SW 1271 (cell line): ENCODE measurements around the gene CXXC1.
"Not testable (repeated sequence)": the region's sequence is repeated elsewhere in the genome, so short reads cannot be mapped to it uniquely, and the experiment has no call there.

Experiments used
- DNase-seq, 2 experiments: peaks; one replicate each; lab custom pipeline; 2025; lab: John Stamatoyannopoulos, UW

The CXXC1 gene

GRCh38 chr18:50297621-50298442, 10.3 kb upstream of the CXXC1 start:
- DNase-seq, result no peak

- no peak for DNase-seq
These were observed 5.5 kb upstream of the CXXC1 start for GRCh38 chr18:50293039-50293438.

- no peak for DNase-seq
These were observed 1.6 kb upstream of the CXXC1 start for GRCh38 chr18:50289108-50289443.

GRCh38 chr18:50288348-50289107, 1.0 kb upstream of the CXXC1 start:
- DNase-seq, result not testable (repeated sequence)

GRCh38 chr18:50287028-50287440, 458 bp downstream of the CXXC1 start:
- DNase-seq, result no peak

- DNase-seq, result peak; percentile 12 to 42
These were observed 983 bp downstream of the CXXC1 start for GRCh38 chr18:50286391-50287027.

- DNase-seq, result no peak
These were observed 1.7 kb downstream of the CXXC1 start for GRCh38 chr18:50285631-50286321.

- no peak for DNase-seq
These were observed 2.4 kb downstream of the CXXC1 start for GRCh38 chr18:50285071-50285470.

- peak; percentile 39 to 54 for DNase-seq
These were observed 3.1 kb downstream of the CXXC1 start for GRCh38 chr18:50284255-50284885.

GRCh38 chr18:50283469-50284209, 3.9 kb downstream of the CXXC1 start:
- no peak for DNase-seq

GRCh38 chr18:50282521-50283335, 4.8 kb downstream of the CXXC1 start:
- no peak for DNase-seq

- no peak for DNase-seq
These were observed 5.4 kb downstream of the CXXC1 start for GRCh38 chr18:50281972-50282520.

GRCh38 chr18:50281295-50281971, 6.1 kb downstream of the CXXC1 start, which contains the start of gene MBD1:
TSS of gene MBD1 (minus strand) at chr18:50281523. CDS start at chr18:50279992, 1,531 bp downstream.
- peak; percentile 90 to 91 for DNase-seq

GRCh38 chr18:50280707-50281294, 6.7 kb downstream of the CXXC1 start:
- DNase-seq, result no peak

GRCh38 chr18:50279752-50280151, 7.7 kb downstream of the CXXC1 start:
- no peak for DNase-seq

GRCh38 chr18:50277942-50278341, 9.6 kb downstream of the CXXC1 start:
- DNase-seq, result peak in 1 of 2 experiments; percentile 41

GRCh38 chr18:50276452-50276851, 11.0 kb downstream of the CXXC1 start:
- no peak for DNase-seq

- DNase-seq, result no peak
These were observed 11.9 kb downstream of the CXXC1 start for GRCh38 chr18:50275503-50276036.
